ENCODE data around the gene MATN1. TPM values are rescaled to one million over a fixed set of nuclear protein-coding genes. Genes with fewer than 3 reads are reported as not detected.

Gene MATN1
- total RNA-seq, 4 donors from 2014 or later = not detected

DNA sequence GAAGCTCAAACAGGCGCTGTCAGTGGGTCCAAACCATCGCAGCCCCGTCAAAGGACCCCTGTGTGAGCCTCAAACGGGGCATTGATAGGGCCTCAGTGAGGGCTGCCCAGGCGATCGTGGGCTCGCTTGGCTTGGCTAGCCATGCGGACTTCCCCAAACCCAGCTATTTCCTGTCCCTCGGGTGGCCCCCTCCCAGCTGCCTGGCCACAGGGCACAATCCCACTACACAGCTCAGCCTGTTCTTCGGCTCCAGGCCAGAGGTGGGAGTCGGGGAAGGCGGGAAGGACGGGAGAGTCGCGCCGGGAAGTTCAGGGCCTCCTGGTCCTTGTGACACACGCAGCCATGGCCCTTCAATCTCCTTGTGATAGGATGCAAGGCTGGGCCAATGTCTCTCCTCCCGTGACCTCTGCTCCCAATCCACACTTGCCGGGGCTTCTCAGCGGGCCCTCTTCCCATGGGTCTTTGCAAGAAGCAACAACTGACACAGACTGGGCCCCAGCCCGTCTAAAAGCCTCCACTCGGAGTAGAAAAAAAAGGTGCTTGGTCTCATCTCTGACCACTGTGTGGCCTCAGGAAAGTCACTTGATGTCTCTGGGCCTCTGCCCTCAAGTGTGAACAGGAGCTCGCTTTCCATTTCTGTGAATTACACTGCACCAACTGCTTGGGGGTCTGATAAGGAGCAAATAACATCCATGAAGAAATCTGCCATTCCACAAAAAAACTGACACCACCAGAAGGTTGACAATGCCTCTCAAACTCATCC is 7.1 kb upstream of the MATN1 start:
- peak overlapping the region in 1 of 4 donors; percentile 74 for H3K27ac ChIP-seq
- TF ChIP-seq CTCF (IDR thresholded peaks at IDR 0.05) (no peak), POLR2A (IDR thresholded peaks at IDR 0.05) (no peak)
- no peaks in the 10 kb centered on the region for H3K27me3 ChIP-seq
- H3K4me1 ChIP-seq = peaks cover 0 to 23% (median 10%) of the 10 kb centered on the region in 4 donors
- no peak overlapping the region for H3K4me3 ChIP-seq
- peak in 2 of 3 donors; percentile 75 to 79 for DNase-seq
- H3K36me3 ChIP-seq = no peaks in the 10 kb centered on the region
- H3K9me3 ChIP-seq = no peaks in the 10 kb centered on the region

DNA sequence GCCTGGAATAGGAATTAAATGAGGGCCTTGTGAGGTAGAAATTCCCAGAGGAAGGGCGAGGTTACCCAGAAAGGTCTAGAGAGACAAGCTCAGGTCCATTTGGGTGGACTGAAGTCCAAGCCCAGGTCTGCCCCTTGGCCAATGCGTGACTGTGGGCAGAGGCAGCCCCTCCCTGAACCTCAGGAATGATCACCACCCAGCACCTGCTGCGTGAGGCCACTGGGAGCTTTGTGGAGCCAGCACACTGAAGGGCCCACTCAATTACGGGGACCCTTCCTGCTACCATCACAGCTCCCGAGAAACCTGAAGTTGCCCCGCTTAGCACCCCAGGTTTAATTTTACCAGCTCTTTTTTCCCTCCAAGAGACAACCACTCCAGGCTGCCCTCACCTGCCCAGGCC is 6.5 kb upstream of the MATN1 start:
- Histone ChIP-seq H3K36me3 (no peaks in the 10 kb centered on the region), H3K27me3 (no peaks in the 10 kb centered on the region), H3K4me1 (peaks cover 0 to 23% (median 10%) of the 10 kb centered on the region in 4 donors), H3K27ac (peak overlapping the region in 1 of 4 donors; percentile 74), H3K9me3 (no peaks in the 10 kb centered on the region), H3K4me3 (no peak overlapping the region)
- DNase-seq = no peak
- TF ChIP-seq CTCF (IDR thresholded peaks at IDR 0.05) (no peak), POLR2A (IDR thresholded peaks at IDR 0.05) (no peak)

- TF ChIP-seq POLR2A (IDR thresholded peaks at IDR 0.05) (no peak), CTCF (IDR thresholded peaks at IDR 0.05) (no peak)
- Histone ChIP-seq H3K9me3 (no peaks in the 10 kb centered on the region), H3K4me3 (no peak overlapping the region), H3K27ac (peak overlapping the region in 1 of 4 donors; percentile 74), H3K36me3 (no peaks in the 10 kb centered on the region), H3K4me1 (peaks cover 0 to 23% (median 10%) of the 10 kb centered on the region in 4 donors), H3K27me3 (no peaks in the 10 kb centered on the region)
- no peak for DNase-seq
Observed at GRCh38 chr1:30728832-30729638, 5.7 kb upstream of the MATN1 start.

DNA sequence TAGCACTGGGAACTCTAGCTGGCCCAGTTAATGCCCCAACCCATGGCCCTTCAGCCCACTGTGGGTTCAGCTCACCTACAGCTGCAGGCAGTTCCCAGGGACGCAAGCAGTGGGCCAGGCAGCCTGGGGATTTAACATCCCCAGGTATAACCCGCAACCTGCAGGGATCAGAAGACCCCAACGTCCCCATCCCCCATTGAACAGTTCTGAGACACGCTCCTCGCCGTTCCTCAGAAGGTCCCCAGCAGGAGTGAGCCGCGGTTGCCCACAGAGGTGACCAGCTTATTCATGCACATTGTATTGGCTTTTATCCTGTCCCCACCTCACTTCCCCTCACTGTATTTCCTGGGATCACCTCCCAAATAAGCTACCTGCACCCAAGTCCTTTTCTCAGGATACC is 5.0 kb upstream of the MATN1 start:
- no peak overlapping the region for H3K27ac ChIP-seq
- H3K9me3 ChIP-seq = no peaks in the 10 kb centered on the region

DNA sequence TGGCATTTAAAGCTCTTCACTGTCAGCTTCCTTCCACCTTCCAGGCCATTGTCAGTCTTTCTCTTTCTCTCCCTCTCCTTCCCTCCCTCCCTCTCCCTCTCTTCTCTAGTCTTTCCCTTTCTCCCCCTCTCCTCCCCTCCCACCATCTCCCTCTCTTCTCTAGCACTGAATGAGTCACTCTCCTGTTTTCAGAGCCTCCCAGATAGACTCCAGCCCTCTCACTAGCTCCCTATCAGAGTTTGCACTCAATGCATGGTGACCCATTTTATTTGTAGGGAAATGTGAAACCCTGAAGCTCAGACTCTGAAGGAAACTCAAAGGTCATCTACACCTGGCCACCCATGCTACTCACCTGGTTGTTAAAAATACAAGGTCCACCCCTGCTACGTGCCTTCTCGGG is 4.4 kb upstream of the MATN1 start:
- H3K4me1 ChIP-seq = peaks cover 0 to 23% (median 10%) of the 10 kb centered on the region in 4 donors
- peaks cover 0 to 3% (median 0%) of the 10 kb centered on the region in 3 donors for H3K36me3 ChIP-seq
- TF ChIP-seq CTCF (IDR thresholded peaks at IDR 0.05) (no peak), POLR2A (IDR thresholded peaks at IDR 0.05) (no peak)
- no peak overlapping the region for H3K4me3 ChIP-seq
- no peak for DNase-seq
- no peaks in the 10 kb centered on the region for H3K9me3 ChIP-seq
- H3K27me3 ChIP-seq = no peaks in the 10 kb centered on the region
- H3K27ac ChIP-seq = no peak overlapping the region

More for the DNA sequence above, 5.0 kb upstream of the MATN1 start:
- Histone ChIP-seq H3K36me3 (peaks cover 0 to under 1% (median 0%) of the 10 kb centered on the region in 3 donors), H3K4me1 (peaks cover 0 to 23% (median 10%) of the 10 kb centered on the region in 4 donors), H3K27me3 (no peaks in the 10 kb centered on the region), H3K4me3 (no peak overlapping the region)
- no peak for DNase-seq
- TF ChIP-seq CTCF (IDR thresholded peaks at IDR 0.05) (no peak), POLR2A (IDR thresholded peaks at IDR 0.05) (no peak)

Data from Peyer's patch (tissue), 4 donors.